Right lobe of liver (tissue), 4 donors: ENCODE measurements around the gene DMRT1.

Experiments used
- POLR2A ChIP-seq: fragments of 450-650 bp; IDR thresholded peaks from one replicate; pipeline ENCODE4 v1.6.1; 2017; ENCODE audit warnings: antibody characterized with exemption, mild to moderate bottlenecking
- TF ChIP-seq, protein P1 (sequence below), 4 donors: fragments of 200-600 bp in 3 of 4; fragments of 450-650 bp in 1 of 4; IDR thresholded peaks; one replicate each; pipeline versions ENCODE4 v1.5.1 to v1.8.0; 2016 to 2022; ENCODE audit warnings: antibody characterized with exemption in 4 of 4, mild to moderate bottlenecking in 2 of 4
- donor health status: DM: no; HTN: no; CAD: no.
- donor health status: DM: no; HTN: no; CAD: no.
- donor health status: DM: no; HTN: yes; CAD: no.

DNA sequence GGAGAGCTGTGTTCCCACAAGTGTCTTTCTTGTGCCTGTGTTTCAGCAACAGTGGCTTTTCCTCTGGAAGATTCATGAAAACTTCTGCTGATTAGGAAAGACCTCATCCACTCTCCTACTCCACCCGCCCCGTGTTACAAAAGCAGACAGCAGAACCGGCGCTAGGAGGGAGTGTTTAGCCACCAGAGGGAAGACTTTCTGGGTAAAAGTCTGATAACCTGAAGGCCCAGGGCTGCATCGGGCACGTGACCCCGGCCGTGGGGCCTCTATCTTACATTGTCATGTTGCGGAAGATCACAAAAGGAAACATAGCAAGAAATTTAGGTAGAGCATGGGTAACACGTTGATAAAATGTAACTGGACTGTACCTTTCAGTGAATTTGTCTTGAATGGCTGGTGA is 176.6 kb downstream of the DMRT1 start:
- TF ChIP-seq, protein P1, sequence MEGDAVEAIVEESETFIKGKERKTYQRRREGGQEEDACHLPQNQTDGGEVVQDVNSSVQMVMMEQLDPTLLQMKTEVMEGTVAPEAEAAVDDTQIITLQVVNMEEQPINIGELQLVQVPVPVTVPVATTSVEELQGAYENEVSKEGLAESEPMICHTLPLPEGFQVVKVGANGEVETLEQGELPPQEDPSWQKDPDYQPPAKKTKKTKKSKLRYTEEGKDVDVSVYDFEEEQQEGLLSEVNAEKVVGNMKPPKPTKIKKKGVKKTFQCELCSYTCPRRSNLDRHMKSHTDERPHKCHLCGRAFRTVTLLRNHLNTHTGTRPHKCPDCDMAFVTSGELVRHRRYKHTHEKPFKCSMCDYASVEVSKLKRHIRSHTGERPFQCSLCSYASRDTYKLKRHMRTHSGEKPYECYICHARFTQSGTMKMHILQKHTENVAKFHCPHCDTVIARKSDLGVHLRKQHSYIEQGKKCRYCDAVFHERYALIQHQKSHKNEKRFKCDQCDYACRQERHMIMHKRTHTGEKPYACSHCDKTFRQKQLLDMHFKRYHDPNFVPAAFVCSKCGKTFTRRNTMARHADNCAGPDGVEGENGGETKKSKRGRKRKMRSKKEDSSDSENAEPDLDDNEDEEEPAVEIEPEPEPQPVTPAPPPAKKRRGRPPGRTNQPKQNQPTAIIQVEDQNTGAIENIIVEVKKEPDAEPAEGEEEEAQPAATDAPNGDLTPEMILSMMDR (IDR thresholded peaks at IDR 0.05): peak; percentile 37 to 57 (median 48)
- TF ChIP-seq POLR2A: no peak
